ENCODE measurements around the gene ZNF385B.

DNA sequence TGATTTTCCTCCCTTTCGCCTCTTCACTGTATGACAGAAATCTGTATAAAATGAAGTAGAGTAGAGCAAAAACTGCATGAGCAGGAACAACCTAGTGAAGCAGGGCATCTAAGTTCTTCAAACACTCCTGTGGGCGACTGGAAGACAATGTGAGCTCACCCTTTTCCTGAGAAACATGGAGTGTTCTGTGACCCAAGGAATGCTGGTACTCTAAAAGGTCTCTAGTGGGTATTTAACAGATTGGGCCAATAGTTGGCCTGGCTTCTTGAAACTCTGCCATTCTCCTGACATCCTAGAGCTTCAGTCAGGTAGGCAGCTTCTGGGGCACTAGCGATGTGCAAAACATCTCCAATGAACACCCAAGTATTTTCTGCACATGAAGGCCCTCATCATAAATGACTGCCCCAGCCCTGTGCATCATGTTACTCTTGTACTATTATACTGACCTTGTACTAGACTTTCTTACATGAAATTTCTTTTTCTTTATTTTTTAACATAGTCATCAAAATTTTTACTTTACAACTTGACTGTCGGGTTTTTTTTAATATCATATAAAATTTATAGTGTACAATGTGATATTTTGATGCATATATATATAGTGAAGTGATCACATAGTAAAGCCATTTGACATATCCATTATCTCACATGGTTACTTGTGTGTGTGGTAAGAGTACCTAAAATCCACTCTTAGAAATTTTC is 302.2 kb downstream of the ZNF385B start:
- TF ChIP-seq, protein P1, sequence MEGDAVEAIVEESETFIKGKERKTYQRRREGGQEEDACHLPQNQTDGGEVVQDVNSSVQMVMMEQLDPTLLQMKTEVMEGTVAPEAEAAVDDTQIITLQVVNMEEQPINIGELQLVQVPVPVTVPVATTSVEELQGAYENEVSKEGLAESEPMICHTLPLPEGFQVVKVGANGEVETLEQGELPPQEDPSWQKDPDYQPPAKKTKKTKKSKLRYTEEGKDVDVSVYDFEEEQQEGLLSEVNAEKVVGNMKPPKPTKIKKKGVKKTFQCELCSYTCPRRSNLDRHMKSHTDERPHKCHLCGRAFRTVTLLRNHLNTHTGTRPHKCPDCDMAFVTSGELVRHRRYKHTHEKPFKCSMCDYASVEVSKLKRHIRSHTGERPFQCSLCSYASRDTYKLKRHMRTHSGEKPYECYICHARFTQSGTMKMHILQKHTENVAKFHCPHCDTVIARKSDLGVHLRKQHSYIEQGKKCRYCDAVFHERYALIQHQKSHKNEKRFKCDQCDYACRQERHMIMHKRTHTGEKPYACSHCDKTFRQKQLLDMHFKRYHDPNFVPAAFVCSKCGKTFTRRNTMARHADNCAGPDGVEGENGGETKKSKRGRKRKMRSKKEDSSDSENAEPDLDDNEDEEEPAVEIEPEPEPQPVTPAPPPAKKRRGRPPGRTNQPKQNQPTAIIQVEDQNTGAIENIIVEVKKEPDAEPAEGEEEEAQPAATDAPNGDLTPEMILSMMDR (IDR thresholded peaks at IDR 0.05): no peak
- no peak for TF ChIP-seq POLR2A (IDR thresholded peaks at IDR 0.05)

Data from adrenal gland (tissue), 5 donors.